ENCODE measurements around the gene NGEF. TPM values are rescaled to one million over a fixed set of nuclear protein-coding genes. Genes with fewer than 3 reads are reported as not detected.

NGEF gene
- total RNA-seq, 4 donors from 2014 or later = 46.1 to 105 (median 68.8) TPM

DNA sequence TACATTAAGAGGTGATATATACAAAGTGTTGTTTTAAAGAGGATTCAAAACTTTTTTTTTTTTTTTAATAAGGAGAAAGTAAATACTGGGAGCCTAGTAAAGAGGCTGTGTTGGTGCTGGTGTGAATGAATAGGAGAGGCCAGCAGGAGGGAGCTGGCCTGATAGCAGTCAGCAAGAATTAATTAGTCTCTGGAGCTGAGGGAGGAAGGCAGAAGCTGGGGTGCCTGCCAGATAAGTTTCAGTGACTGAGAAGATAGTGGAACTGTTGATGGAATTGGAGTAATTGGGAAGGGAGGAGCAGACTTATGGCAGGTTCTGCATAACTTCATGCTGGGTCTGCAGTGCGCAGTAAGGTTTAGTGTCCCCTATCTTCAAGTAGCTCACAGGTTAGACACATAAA, 179.2 kb downstream of the NGEF start:
- peak overlapping the region in 2 of 4 donors; percentile 4 to 72 for H3K27ac ChIP-seq

DNA sequence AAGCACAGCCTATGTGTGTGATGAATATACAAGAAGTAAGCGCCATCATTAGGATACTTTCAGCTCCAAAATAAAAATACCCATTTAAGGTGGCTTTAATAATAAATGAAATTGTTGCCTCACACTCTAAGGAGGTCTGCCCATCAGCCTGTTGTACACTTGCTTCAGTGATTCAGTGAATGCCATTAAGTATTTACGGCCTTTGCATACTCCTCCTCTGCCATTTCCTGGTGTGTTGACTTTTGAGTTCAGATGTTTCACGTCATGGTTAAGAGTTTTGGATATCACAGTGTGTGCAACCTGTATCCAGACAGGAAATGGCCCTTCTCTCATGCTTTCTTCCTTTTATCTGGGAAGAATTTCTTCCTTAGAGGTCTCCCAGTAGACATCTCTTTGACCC, 181.6 kb downstream of the NGEF start:
- TF ChIP-seq, protein P1, sequence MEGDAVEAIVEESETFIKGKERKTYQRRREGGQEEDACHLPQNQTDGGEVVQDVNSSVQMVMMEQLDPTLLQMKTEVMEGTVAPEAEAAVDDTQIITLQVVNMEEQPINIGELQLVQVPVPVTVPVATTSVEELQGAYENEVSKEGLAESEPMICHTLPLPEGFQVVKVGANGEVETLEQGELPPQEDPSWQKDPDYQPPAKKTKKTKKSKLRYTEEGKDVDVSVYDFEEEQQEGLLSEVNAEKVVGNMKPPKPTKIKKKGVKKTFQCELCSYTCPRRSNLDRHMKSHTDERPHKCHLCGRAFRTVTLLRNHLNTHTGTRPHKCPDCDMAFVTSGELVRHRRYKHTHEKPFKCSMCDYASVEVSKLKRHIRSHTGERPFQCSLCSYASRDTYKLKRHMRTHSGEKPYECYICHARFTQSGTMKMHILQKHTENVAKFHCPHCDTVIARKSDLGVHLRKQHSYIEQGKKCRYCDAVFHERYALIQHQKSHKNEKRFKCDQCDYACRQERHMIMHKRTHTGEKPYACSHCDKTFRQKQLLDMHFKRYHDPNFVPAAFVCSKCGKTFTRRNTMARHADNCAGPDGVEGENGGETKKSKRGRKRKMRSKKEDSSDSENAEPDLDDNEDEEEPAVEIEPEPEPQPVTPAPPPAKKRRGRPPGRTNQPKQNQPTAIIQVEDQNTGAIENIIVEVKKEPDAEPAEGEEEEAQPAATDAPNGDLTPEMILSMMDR (IDR thresholded peaks at IDR 0.05) = no peak
- TF ChIP-seq EP300 (IDR thresholded peaks at IDR 0.05; ENCODE audit: low read depth) = no peak
- intact Hi-C loops (cut with DNase I; ENCODE audit: low total_unique reads) = no loop called here
- Histone ChIP-seq H3K4me3 (no peak overlapping the region), H3K27ac (no peak overlapping the region), H3K4me1 (peaks cover 0 to 19% (median 9%) of the 10 kb centered on the region in 4 donors), H3K9me3 (no peaks in the 10 kb centered on the region), H3K36me3 (peaks cover 0 to 41% (median 19%) of the 10 kb centered on the region in 4 donors), H3K27me3 (no peaks in the 10 kb centered on the region)
- in situ Hi-C loops (cut with MboI; ENCODE audit: low pct_ligation_motif_present in 1 of 4, low pct_unique_long_range_greater_than_20kb in 1 of 4, low sequenced_read_pairs in 3 of 4) = no loop called here
- 80 to 89% methylated on average over 1 to 3 of the region's 3 CpGs for WGBS, 2 donors (ENCODE audit: low coverage in 1 of 2)
- DNase-seq = no peak

More for the DNA sequence above, 179.2 kb downstream of the NGEF start:
- Histone ChIP-seq H3K4me1 (peaks cover 10 to 42% (median 32%) of the 10 kb centered on the region in 4 donors), H3K4me3 (no peak overlapping the region), H3K27me3 (no peaks in the 10 kb centered on the region), H3K36me3 (peaks cover 0 to 34% (median 16%) of the 10 kb centered on the region in 4 donors), H3K9me3 (no peaks in the 10 kb centered on the region)
- DNase-seq = no peak
- WGBS, 2 donors (ENCODE audit: low coverage in 1 of 2) = 71 to 100% methylated on average over 1 of the region's 1 CpG
- TF ChIP-seq POLR2A (IDR thresholded peaks at IDR 0.05) (no peak), POLR2AphosphoS5 (IDR thresholded peaks at IDR 0.05) (no peak), EP300 (IDR thresholded peaks at IDR 0.05; ENCODE audit: low read depth) (no peak)
- TF ChIP-seq, protein P1 (IDR thresholded peaks at IDR 0.05) = no peak
- intact Hi-C loops (cut with DNase I; ENCODE audit: low total_unique reads) = no loop called here
- in situ Hi-C loops (cut with MboI; ENCODE audit: low pct_ligation_motif_present in 1 of 4, low pct_unique_long_range_greater_than_20kb in 1 of 4, low sequenced_read_pairs in 3 of 4) = no loop called here

DNA sequence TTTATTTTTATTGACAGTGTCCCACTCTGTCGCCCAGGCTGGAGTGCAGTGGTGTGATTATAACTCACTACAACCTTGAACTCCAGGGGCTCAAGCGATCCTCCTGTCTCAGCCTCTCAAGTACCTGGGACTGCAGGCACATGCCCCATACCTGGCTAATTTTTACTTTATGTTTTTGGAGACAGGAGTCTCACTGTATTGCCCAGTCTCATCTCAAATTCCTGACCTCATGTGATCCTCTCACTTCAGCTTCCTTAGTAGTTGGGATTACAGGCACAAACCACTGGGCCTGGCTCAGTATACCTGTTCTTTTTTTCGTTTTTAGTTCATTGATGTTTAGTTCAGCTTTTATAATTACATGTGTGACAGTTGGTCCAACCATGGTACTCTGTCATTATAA, 183.1 kb downstream of the NGEF start:
- intact Hi-C loops (cut with DNase I; ENCODE audit: low total_unique reads) = no loop called here
- TF ChIP-seq, protein P1 (IDR thresholded peaks at IDR 0.05) = no peak
- H3K4me3 ChIP-seq = no peak overlapping the region
- H3K9me3 ChIP-seq = no peaks in the 10 kb centered on the region
- 91 to 95% methylated on average over 3 of the region's 3 CpGs for WGBS, 2 donors (ENCODE audit: low coverage in 1 of 2)
- H3K27ac ChIP-seq = no peak overlapping the region
- H3K4me1 ChIP-seq = peaks cover 0 to 14% (median 4%) of the 10 kb centered on the region in 4 donors
- in situ Hi-C loops (cut with MboI; ENCODE audit: low pct_ligation_motif_present in 1 of 4, low pct_unique_long_range_greater_than_20kb in 1 of 4, low sequenced_read_pairs in 3 of 4) = no loop called here
- H3K27me3 ChIP-seq = no peaks in the 10 kb centered on the region
- peaks cover 0 to 44% (median 22%) of the 10 kb centered on the region in 4 donors for H3K36me3 ChIP-seq
- no peak for DNase-seq

Small RNA genes lying within 50 kb of the gene (small RNA-seq; reads per million reads assigned to genes)
- 0 reads per million in 4 donors for gene RF00019

Other genes starting within 250 kb of the NGEF start
- not detected for gene KCNJ13, start 236.7 kb downstream of the NGEF start, total RNA-seq
- gene SNORC, start 143.0 kb downstream of the NGEF start, total RNA-seq = 10 to 100 TPM; 13.9 to 45.6 (median 17.2) TPM
- gene NEU2, start 19.4 kb upstream of the NGEF start, total RNA-seq = under 1 TPM in 1 of 4 donors, not detected in 3; 0.41 TPM
- gene INPP5D, start 47.1 kb upstream of the NGEF start, total RNA-seq = 10 to 100 TPM in 3 of 4 donors, 1 to 10 TPM in 1; 7.8 to 40.4 (median 26.1) TPM
- 100 to 1,000 TPM in 1 of 4 donors, 10 to 100 TPM in 3; 10.1 to 101 (median 50.3) TPM for gene ATG16L1, start 238.4 kb upstream of the NGEF start, total RNA-seq

All from transverse colon (tissue), 4 donors.